ENCODE results near the gene ADAMTSL3.

DNA sequence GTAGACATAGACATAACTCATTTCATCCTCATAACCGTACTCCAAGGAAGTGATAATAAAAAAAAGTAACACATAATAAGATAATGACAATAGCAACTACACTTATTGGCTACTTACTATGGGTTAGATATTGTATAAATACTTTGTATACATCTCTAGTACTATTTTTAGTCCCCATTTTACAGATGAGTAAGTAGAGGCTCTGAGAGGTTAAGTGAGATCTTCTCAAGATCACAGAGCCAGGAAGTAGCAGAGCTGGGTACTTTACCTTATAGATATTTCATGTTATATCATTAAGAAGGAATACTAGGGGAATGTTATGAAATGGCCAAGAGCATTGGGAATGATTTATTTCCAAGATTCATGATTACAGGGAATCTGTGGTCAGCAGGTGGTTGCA, 49.4 kb upstream of the ADAMTSL3 start:
- TF ChIP-seq EZH2 (IDR thresholded peaks at IDR 0.05) (no peak), EZH2phosphoT487 (IDR thresholded peaks at IDR 0.05) (no peak)
- TF ChIP-seq, protein P1, sequence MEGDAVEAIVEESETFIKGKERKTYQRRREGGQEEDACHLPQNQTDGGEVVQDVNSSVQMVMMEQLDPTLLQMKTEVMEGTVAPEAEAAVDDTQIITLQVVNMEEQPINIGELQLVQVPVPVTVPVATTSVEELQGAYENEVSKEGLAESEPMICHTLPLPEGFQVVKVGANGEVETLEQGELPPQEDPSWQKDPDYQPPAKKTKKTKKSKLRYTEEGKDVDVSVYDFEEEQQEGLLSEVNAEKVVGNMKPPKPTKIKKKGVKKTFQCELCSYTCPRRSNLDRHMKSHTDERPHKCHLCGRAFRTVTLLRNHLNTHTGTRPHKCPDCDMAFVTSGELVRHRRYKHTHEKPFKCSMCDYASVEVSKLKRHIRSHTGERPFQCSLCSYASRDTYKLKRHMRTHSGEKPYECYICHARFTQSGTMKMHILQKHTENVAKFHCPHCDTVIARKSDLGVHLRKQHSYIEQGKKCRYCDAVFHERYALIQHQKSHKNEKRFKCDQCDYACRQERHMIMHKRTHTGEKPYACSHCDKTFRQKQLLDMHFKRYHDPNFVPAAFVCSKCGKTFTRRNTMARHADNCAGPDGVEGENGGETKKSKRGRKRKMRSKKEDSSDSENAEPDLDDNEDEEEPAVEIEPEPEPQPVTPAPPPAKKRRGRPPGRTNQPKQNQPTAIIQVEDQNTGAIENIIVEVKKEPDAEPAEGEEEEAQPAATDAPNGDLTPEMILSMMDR (IDR thresholded peaks at IDR 0.05): no peak
